A549 (cell line): ENCODE results near the gene RXRA.

Experiments used
- CHD4 ChIP-seq: fragments of 200-600 bp; sonication (generic); IDR thresholded peaks from 2 replicates; pipeline ENCODE4 v1.6.1; 2016; ENCODE audit warnings: antibody characterized with exemption, mild to moderate bottlenecking, borderline replicate concordance
- ESRRA ChIP-seq: fragments of 150-350 bp; IDR thresholded peaks from 2 replicates; pipeline ENCODE4 v1.6.1; 2014; ENCODE audit warnings: mild to moderate bottlenecking, low read length, borderline replicate concordance
- KDM1A ChIP-seq: fragments of 200-600 bp; sonication (generic); IDR thresholded peaks from 2 replicates; pipeline ENCODE4 v1.6.1; 2016; ENCODE audit warnings: low read depth, mild to moderate bottlenecking
- MYC ChIP-seq: IDR thresholded peaks from 2 replicates; pipeline ENCODE4 v1.6.1; 2012; ENCODE audit warnings: mild to moderate bottlenecking, inconsistent platforms, low read length, improper control_type of control experiment, borderline replicate concordance
- POLR2A ChIP-seq: IDR thresholded peaks from 2 replicates; pipeline ENCODE4 v1.6.1; 2012; ENCODE audit warnings: mild to moderate bottlenecking, low read length
- RFX5 ChIP-seq: fragments of 450-650 bp; IDR thresholded peaks from 2 replicates; pipeline ENCODE4 v1.7.1; 2014; ENCODE audit warnings: antibody characterized with exemption, mild to moderate bottlenecking, moderate library complexity
- TF ChIP-seq, protein P1 (sequence below): fragments of >200 bp; sonication (Bioruptor Twin); formaldehyde crosslinking; IDR thresholded peaks from 3 replicates; pipeline ENCODE4 v1.5.1; 2016
- TF ChIP-seq, protein P2 (sequence below): IDR thresholded peaks from 2 replicates; pipeline ENCODE4 v1.6.1; 2012; ENCODE audit warnings: low read depth, borderline replicate concordance

DNA sequence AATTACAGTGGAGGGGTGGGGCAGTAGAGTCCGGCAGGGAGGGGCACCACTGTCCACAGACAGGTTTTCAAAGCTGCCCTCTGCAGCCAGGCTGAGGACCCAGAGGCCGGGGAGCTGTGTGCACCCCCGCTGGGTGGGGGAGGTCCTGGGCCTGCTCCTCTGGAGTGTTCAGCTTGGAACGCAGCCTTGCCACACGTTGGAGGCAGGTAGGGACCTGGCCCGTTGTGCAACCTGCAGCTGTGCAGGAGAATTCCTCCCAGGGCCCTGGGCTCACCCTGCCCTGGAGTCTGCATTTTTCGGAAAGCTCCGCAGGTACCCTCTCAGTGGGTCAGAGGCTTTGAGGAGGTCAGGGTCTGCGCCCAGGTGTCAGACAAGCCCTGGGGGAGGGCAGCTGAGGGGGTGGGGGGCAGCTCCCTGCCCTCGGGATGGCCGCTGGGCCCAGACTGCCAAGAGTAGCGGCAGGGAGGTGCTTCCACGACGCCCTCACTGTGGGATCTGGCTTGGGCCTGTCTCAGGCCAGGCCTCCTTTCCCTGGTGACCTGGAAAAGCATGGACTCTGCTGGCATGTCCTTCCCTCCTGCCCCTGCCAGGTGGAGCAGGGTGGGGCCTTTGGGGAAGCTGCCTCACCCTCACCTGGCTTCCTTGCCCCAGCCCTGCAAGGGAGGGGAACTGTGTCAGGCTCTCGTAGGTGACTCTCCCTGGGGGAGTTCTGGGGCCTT lies 29.5 kb downstream of the RXRA start:
- no peak for TF ChIP-seq KDM1A
- TF ChIP-seq MYC: no peak
- TF ChIP-seq POLR2A: no peak
- TF ChIP-seq, protein P1, sequence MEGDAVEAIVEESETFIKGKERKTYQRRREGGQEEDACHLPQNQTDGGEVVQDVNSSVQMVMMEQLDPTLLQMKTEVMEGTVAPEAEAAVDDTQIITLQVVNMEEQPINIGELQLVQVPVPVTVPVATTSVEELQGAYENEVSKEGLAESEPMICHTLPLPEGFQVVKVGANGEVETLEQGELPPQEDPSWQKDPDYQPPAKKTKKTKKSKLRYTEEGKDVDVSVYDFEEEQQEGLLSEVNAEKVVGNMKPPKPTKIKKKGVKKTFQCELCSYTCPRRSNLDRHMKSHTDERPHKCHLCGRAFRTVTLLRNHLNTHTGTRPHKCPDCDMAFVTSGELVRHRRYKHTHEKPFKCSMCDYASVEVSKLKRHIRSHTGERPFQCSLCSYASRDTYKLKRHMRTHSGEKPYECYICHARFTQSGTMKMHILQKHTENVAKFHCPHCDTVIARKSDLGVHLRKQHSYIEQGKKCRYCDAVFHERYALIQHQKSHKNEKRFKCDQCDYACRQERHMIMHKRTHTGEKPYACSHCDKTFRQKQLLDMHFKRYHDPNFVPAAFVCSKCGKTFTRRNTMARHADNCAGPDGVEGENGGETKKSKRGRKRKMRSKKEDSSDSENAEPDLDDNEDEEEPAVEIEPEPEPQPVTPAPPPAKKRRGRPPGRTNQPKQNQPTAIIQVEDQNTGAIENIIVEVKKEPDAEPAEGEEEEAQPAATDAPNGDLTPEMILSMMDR: no peak
- no peak for TF ChIP-seq ESRRA
- TF ChIP-seq, protein P2, sequence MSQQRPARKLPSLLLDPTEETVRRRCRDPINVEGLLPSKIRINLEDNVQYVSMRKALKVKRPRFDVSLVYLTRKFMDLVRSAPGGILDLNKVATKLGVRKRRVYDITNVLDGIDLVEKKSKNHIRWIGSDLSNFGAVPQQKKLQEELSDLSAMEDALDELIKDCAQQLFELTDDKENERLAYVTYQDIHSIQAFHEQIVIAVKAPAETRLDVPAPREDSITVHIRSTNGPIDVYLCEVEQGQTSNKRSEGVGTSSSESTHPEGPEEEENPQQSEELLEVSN: no peak
- no peak for TF ChIP-seq CHD4
- no peak for TF ChIP-seq RFX5
